ENCODE measurements around the gene SDCCAG8.

DNA sequence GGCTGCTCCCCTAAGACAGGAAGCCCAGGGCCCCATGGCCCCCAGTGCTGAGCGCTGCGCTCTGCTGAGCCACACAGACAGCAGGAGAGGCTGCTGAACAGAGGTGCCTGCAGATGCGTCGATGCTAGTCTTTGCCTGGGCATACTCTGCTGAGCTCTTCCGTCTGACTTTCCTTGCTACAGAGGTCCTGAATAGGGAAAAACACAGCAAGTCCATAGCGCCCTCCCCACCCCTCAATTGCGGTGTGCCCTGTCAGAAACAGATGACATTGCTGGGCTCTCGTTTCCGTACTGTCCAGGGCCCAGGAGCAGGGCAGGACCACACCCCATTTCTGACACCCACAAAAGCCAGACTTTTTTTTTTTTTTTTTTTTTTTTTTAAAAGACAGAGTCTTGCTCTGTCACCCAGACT lies 252.5 kb downstream of the SDCCAG8 start:
- TF ChIP-seq, protein P1, sequence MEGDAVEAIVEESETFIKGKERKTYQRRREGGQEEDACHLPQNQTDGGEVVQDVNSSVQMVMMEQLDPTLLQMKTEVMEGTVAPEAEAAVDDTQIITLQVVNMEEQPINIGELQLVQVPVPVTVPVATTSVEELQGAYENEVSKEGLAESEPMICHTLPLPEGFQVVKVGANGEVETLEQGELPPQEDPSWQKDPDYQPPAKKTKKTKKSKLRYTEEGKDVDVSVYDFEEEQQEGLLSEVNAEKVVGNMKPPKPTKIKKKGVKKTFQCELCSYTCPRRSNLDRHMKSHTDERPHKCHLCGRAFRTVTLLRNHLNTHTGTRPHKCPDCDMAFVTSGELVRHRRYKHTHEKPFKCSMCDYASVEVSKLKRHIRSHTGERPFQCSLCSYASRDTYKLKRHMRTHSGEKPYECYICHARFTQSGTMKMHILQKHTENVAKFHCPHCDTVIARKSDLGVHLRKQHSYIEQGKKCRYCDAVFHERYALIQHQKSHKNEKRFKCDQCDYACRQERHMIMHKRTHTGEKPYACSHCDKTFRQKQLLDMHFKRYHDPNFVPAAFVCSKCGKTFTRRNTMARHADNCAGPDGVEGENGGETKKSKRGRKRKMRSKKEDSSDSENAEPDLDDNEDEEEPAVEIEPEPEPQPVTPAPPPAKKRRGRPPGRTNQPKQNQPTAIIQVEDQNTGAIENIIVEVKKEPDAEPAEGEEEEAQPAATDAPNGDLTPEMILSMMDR (IDR thresholded peaks at IDR 0.05): no peak
- TF ChIP-seq POLR2A (IDR thresholded peaks at IDR 0.05; ENCODE audit: low read depth): no peak

Measured in esophagus muscularis mucosa (tissue), 3 donors.